GM18907 (cell line): ENCODE data around the gene OR6K2.
"Not testable (repeated sequence)": the region's sequence is repeated elsewhere in the genome, so short reads cannot be mapped to it uniquely, and the experiment has no call there.

Experiments
- ATAC-seq: cut with Tn5 transposase; IDR thresholded peaks from one replicate; pipeline ENCODE4 v1.9.1; 2021; ENCODE audit warnings: mild to moderate bottlenecking, moderate library complexity; ENCODE audit not compliant: unreplicated experiment

OR6K2 gene, protein sequence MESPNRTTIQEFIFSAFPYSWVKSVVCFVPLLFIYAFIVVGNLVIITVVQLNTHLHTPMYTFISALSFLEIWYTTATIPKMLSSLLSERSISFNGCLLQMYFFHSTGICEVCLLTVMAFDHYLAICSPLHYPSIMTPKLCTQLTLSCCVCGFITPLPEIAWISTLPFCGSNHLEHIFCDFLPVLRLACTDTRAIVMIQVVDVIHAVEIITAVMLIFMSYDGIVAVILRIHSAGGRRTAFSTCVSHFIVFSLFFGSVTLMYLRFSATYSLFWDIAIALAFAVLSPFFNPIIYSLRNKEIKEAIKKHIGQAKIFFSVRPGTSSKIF

GRCh38 chr1:158700552-158700951 is at the start of gene OR6K2:
Gene OR6K2 (minus strand): TSS chr1:158700652. CDS start chr1:158700652, 0 bp downstream.
- no peak for ATAC-seq

DNA sequence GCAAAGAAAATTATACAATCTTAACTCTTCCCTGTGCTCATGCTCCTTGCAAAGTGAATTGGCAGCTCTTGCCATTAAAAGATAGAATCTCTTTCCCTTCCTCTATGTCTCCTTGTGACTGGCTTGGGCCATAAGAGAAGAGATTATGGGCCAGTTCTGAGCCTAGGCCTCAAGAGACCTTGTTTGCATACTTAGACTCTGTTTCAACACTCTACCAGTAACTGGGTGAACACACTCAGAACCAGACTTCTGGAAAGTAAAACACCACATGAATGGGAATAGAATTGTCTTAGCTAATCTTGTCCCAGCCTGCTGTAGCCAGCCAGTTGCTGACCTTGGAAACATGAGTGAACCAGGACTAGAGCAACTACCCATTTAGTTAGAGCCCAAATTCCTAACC is 35.4 kb upstream of the OR6K2 start:
- no peak for ATAC-seq

GRCh38 chr1:158732524-158732923 is 32.1 kb upstream of the OR6K2 start:
- no peak for ATAC-seq

DNA sequence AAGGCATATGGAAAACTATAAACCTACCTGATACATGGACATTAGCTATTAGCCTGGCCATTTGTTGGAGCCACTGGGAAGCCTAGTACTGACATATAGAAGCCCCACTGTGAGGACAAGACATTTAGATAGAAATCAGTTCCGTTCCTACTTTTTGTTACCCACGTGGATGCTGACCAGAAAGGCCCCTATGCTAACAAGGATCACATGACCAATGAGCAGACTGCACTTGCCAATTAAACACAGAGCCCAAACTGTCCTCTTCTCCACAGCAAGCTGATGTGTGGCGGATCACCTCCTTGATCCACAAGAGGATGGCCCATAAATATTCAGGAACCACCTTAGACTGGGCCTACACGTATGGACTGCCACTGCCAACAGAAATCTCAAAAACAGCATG is 31.3 kb upstream of the OR6K2 start:
- no peak for ATAC-seq

DNA sequence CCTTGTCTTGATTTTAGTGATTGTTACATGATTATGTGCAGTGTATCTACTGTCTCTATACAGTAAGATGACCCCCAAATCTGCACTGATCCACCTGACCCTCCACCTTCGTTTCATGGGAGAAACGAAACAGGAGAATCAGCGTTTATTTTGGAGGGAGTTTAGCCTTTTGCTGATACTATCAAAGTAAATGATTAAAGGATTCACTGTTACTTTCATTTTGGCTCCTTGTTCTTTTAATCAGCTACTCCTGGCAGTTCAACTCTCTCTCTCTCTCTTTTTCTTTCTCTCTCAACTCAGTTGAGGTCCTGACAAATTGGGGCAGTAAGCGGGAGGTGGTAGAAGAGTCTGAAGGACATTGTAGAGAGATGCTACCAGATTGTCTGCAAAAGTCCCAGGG is 30.0 kb upstream of the OR6K2 start:
- no peak for ATAC-seq

GRCh38 chr1:158728510-158729225 is 28.2 kb upstream of the OR6K2 start:
- no peak for ATAC-seq

- ATAC-seq: no peak
Measured at GRCh38 chr1:158724442-158724841, 24.0 kb upstream of the OR6K2 start.

GRCh38 chr1:158720620-158721019 is 20.2 kb upstream of the OR6K2 start, which contains the start of gene OR6K3:
Gene OR6K3 (minus strand): TSS chr1:158720720. CDS start chr1:158718115, 2,605 bp downstream.
- no peak for ATAC-seq

DNA sequence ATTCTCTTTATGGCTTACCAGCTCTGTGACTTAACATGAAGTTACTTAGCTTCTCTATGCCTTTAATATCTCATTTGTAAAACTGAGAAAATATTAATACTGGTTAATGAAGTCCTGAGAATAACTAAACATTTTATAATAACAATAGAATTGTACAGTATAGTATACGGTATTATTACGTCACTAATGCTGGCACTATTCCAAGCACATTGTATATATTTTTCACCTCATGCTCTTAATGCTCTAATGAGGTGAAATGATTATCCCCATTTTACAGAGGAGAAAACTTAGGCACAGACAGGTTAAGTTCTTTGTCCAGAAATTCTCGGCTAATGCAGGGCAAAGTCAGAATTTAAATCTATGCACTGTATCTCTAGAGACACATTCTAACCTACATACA is 19.2 kb upstream of the OR6K2 start:
- ATAC-seq: no peak

- ATAC-seq: no peak
Measured at GRCh38 chr1:158717344-158717743, 16.9 kb upstream of the OR6K2 start.

- peak; percentile 77 for ATAC-seq
Measured at GRCh38 chr1:158716335-158716734, 15.9 kb upstream of the OR6K2 start.

GRCh38 chr1:158714754-158715153 is 14.3 kb upstream of the OR6K2 start:
- ATAC-seq: no peak

- ATAC-seq: no peak
Measured at GRCh38 chr1:158711098-158711497, 10.6 kb upstream of the OR6K2 start.

- no peak for ATAC-seq
Measured at GRCh38 chr1:158706096-158706495, 5.6 kb upstream of the OR6K2 start.

- ATAC-seq: no peak
Measured at GRCh38 chr1:158694596-158694995, 5.9 kb downstream of the OR6K2 start.

DNA sequence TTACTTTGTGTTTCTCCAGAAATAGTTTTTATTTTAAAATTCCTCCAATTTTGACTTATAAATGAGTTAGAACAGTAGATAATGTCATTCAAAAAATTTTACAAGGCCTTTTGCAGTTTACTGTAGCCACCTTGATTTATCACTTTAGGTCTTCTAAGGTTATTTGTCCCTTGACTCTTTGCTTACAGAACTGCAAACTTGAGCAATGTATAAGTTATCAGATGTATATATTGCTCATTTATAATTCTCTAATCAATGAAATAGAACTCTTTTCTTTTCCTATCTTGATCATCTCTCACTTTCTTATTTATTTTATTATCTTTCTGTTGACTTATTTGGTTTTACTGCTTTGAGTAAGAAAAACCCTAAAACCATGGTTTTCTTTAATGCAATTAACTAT is 8.1 kb downstream of the OR6K2 start:
- ATAC-seq: no peak

DNA sequence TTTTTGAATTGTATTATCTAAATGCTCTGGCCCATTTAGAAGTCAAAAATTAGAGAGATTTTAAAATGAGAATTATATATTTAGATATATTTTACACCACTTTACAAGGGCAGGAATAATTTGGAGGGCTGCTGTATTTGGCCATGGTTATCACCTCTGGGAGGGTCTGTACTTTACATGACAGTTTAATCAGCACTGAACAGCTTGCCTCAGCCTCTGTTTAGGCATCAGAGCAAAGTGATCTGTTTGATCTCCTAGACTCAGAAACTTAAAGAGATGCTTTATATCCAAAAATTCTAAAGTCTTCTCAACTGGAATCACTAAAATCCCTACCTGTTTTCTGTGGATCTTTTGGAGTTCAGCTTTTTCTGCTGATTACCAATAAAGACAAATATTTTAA is 8.5 kb downstream of the OR6K2 start:
- no peak for ATAC-seq

DNA sequence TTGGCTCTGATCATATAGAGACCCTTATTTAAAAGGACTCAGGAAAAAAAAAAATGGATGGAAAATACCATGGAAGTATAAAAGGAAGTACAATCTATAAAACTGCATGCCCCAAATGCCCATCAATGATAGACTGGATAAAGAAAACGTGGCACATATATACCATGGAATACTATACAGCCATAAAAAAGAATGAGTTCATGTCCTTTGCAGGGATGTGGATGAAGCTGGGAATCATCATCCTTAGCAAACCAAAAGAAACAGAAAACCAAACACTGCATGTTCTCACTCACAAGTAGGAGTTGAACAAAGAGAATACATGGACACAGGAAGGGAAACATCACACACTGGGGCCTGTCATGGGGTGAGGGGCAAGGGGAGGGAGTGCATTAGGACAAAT is 9.3 kb downstream of the OR6K2 start:
- ATAC-seq: not testable (repeated sequence)

- no peak for ATAC-seq
Measured at GRCh38 chr1:158689875-158690274, 10.6 kb downstream of the OR6K2 start.

DNA sequence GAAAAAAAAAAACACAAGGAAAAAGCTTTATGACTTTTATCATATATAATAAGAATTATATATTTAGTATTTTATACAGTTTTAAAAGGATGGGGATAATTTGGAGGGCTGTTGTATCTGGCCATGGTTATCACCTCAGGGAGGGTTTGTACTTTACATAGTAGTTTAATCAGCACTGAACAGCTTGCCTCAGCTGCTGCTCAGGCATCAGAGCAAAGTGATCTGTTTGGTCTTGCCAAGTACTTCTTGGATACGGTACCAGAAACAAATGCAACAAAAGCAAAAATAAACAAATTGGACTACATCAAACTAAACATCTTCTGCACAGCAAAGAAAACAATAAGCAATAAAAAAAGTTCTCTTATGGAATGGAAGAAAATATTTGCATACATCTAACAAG is 11.3 kb downstream of the OR6K2 start:
- ATAC-seq: no peak

DNA sequence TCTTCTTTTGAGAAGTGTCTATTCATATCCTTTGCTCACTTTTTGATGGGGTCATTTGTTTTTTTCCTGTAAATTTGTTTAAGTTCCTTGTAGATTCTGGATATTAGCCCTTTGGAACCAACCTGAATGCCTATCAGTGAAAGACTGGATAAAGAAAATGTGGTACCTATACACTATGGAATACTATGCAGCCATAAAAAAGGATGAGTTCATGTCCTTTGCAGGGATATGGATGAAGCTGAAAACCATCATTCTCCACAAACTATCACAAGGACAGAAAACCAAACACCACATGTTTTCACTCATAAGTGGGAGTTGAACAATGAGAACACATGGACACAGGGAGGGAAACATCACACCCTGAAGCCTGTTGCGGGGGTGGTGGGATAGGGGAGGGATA is 12.1 kb downstream of the OR6K2 start:
- ATAC-seq: not testable (repeated sequence)

DNA sequence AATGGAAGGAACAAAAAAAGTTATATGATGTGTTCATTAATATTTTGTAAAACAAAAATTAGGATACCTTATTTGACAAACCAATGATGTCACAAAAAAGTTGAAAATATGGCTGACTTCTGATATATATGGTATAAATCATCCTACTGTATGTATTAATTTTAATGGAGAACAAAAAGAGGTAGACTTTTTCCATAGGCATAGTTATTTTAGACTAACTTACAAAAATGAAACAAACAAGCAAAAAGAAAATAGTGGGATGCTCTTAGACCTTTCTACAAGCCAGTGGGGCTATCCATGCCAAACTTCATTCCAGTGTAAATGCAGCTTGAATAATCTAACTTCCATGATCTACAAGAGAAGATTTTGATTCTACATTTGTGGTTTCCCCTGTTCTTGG is 13.4 kb downstream of the OR6K2 start:
- ATAC-seq: no peak
